SIG-M5 treated with dmso at 0.1 percent for 504 hours (cell line): ENCODE data around the gene FOSL1.
A peak's percentile ranks its signal among the peaks of the same experiment; 100 is the strongest.

Experiments used
- DNase-seq: peaks from one replicate; lab custom pipeline; 2025; ENCODE audit not compliant: unreplicated experiment; lab: John Stamatoyannopoulos, UW

FOSL1 gene

DNA sequence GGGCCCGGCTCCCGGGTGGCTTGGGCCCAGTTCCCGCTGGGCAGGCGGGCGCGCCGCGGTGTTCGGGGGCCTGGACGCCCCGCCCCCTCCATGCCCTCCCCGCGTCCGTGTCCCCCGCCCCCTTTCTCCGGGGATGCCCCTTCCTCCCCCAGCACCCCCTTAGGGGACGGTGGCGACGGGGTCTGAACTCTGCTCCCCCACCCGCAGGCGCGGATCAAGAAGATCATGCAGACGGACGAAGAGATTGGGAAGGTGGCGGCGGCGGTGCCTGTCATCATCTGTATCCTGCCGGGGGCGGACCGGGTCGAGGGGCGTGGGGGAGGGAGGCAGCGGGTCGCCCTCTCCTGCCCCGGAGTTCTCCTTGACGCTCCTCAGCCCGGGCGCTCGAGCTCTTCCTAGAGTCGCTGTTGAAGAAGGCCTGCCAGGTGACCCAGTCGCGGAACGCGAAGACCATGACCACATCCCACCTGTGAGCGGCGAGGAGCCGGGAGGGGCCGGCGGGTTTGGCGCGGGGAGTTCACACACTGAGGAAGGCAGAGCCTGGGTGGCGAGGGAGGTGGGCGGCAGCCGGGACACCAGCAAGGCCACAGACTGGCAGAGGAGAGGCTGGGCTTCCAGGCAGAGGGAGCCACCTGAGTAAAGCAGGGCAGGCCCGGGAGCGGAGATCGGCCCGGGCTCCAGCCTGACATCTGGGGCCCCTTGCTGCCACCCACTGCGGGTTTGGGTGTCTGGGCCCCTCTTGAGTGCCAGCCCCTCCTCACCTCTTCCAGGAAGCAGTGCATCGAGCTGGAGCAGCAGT lies 19.6 kb upstream of the FOSL1 start:
- DNase-seq = peak; percentile 15

DNA sequence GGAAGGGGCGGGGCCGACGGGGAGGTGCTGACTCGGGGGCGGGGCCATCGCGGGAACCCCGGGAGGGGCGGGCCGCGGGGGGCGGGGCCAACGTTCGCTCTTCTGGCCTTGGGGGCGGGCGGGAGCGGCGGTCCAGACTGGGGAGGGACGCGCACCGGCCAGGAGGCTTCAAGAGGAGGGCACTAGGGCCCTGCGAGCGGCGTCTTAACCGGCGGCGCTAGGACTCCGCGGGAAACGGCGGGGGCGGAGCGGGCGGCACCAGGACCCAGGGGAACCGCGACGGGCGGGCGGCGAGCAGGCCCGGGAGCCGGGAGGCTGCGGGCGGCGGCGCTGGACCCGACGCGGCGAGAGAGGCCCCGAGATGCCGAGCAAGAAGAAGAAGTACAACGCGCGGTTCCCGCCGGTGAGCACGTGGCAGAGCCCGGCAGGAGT lies 19.0 kb upstream of the FOSL1 start, which contains the start of gene DRAP1:
DRAP1 (plus strand) TSS at position 286 of the 432 bp plus-strand sequence; CDS start at position 362, 76 bp downstream.
- DNase-seq = peak; percentile 96

DNA sequence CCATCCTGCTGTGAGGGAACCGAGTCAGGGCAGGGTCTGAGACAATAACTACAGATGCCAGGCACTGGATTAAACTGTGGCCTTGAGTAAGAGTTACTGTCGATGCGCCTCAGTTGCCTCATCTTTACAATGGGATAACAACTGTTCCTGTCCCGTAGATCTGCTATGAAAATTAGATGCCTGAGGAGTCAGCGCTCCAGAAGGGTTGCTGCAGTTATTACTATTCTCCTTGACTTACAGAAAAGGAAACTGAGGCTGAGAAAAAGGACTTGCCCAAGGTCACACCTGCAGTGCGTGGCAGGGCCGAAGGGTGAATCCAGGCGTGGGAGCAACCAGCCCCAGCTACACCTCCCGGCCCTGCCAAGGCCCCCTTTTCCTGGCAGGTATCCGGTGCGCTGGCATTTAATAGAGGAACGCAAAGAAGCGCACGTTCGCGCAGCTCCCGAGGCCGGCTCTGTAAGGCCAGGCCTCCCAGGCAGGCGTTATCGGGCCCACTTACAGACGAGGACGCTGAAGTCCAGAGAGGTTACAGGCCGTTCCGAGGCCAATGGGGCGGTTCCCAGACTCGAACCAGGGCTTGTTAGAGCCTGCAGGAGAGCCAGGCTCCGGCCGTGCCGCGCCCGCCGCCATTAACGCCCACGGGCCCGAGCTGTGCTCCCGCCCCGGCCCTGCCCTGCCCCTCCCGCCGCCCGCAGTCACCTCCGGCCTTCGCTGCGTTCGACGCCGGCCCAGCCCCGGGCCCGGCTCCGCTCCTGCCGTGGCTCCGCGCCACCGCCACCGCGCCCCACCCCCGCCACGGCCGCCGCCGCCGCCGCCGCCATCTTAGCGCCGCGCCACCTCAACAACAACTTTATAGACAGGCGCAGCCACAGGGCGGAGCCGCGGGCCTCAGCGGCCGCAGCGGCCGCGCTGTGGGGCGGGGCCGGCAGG lies 18.3 kb upstream of the FOSL1 start, which contains the start of gene C11orf68:
C11orf68 (minus strand) TSS at position 852 of the 930 bp plus-strand sequence; CDS start at position 821, 31 bp downstream.
- DNase-seq = no peak

DNA sequence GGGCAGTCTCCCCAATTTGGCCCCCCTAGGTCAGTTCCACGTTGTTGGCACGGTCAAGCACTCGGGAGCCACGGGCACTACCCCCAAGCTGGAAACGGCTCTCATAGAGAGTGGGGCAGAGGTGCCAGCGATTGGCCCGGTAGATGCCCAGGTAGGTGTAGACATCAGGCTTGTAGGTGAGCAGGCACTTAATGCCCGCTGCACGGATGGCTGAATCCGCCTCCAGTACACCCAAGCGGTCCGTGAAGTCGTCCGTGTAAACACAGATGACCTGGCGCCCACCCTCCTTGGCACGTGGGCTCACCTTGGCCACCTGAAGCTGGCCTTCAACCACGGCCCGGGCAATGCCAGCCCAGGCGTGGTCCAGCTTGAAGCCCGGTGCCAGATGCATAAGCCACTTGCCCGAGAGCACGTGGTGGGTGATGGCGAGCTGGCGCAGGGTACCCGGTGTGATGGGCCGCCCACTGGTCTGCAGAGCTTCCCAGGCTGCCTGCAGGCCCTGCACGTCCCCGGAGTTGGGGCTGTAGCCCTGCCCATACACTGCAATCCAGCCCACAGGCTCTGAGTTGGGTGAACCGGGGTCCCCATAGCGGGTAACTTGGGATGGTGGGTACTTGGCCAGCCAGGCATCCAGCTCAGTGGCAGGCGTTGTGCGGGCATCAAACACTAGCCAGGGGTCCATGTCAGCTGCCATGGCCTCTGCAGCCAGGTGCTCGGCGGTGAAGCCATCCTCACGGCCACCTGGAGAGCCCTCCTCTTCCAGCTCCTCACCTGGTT lies 17.4 kb upstream of the FOSL1 start:
- DNase-seq = no peak

DNA sequence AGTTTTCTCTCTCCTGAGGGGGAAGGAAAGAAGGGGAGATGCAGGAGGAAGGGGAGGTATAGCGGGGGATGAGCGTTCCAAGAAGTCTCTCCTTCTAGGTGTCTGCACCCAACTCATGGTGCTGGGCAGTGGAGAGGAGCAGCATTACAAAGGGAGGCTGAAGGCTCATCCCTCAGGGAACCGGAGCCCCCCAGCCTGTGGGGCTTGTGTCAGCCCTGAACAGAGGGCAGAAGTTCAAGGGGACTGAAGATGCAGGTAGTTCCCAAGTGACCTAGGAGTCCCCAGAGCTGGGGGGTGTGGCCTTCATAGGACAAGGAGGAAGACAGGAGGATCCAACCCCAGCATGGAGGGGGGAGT lies 16.9 kb upstream of the FOSL1 start:
- DNase-seq = no peak

DNA sequence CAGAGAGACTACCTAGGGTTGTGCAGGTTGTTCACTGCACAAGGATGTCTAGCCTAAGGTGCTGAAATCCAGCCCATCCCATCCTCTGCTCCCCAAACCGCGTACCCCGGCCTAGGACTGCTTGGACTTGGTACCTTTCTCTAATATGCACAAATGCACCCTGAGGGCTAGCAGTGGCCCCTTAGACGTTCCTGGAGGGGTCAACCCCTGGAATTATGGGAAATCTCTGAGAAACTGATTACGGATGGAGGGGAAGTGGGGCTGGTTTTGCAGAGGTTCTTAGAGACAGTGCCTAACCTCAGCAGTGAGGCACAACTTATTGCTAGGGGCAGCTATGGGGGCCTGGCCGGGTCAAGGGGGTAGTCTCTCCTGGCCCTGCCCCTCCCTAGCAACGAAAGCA lies 16.2 kb upstream of the FOSL1 start:
- DNase-seq = no peak

DNA sequence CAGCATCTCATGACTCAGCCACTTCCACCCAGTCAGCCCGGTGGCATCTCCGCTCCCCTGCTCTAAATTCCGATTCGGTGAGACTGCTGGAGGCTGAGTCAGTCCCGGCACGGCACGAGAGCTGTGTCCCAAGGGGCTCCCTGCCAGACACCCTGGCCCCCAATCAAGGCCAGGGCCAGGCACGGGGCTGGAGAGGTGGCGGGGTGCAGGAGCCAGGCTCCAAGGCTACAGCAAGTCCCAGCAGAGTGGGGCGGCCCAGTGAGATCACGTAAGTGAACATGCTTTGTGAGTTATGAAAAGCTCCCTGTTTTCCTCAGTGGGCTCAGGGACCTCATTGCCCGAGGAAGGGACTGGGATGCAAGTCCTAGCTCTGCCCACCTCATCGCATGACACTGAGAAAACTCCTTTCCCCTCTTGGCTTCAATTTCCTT lies 15.6 kb upstream of the FOSL1 start:
- DNase-seq = peak; percentile 39

DNA sequence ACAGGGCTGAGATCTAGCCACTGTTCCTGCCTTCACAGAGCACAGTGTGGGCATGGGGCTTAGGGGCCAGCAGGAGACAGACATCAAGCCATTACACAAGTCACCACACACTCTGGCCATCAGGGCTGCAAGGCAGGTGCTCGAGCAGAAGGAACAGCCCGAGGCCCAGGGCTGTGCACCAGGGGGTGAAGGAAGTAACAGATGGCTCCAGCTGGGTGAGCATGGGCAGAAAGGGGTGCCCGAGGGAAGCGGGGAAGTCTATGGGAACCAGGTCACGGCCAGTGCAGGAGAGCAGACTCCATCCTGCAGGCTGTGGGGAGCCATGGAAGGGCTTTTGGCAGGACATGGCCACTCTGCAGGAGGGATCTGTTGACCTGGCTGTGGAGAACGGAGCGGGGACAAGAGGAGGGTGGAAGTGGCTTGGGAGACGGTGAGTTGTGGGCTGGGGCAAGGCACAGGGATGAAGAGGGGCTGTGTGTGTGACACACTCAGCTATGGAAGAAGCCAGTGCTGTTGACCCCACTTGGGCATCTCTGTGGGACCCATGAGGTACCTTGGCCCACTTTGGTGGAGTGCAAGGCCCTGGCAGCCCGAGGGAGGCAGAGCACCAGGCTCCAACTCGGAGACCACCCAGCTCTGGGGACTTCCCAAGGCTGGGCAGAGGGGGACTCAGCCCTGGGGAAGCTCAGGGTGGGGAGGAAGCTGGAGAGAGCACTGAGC lies 15.1 kb upstream of the FOSL1 start:
- DNase-seq = no peak

DNA sequence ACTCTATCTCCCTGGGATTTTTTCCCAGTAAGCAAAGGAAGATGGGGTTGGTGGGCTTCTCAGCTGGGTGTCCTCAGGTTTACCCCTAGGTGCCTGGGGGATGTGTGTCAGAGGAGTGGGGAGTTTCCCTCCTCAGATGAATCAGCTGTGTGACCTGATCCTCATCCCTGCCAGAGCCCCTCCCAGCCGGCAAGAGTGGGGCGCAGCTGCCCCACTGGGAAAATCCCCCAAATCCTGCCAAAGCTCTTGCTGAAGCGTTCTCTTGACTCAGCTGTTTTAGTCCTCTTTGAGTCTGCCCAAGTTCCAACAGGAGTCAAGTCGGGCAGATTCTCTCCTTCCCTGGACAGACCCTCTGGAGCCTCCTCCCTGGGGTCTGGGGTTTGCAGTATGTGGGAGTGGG lies 12.7 kb upstream of the FOSL1 start:
- DNase-seq = no peak

DNA sequence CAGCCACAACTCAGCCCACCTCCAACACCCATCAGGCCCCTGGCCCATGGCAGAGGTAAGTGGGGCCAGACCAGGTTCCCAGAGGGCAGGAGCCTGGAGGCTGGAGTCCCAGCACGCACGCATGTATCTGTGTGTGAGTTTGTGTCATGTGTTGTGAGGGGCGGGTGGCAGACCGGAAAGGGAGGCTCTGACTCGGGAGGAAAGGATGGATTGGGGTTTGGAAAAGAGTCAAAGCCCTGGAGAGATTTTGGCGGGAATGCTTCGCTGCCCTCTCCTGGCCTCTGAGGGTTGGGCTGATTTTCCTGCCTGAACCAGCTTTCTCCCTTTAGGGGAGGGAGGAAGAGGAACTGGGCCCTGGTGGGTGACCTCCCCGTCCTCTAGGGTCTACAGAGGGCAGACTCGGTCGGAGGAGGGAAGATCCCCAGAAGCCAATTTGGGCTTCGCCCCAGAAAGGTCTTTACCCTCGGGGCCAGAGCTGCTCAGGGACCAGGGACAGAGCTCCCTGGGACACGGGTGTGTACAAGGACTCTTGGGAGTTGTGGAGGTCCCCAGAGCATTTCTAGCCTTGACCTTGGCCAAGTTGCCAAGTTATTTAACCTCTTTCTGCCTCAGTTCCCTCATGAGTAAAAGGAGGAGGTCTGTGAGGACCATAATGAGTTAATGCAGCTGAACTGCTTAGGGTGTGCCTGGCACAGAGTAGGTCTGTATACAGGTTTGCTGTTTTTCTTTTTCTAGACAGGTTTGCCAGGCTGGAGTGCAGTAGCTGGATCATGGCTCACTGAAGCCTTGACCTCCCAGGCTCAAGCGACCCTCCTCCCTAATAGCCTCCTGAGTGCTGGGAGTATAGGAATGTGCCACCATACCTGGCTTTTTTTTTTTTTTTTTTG lies 11.7 kb upstream of the FOSL1 start:
- DNase-seq = no peak

DNA sequence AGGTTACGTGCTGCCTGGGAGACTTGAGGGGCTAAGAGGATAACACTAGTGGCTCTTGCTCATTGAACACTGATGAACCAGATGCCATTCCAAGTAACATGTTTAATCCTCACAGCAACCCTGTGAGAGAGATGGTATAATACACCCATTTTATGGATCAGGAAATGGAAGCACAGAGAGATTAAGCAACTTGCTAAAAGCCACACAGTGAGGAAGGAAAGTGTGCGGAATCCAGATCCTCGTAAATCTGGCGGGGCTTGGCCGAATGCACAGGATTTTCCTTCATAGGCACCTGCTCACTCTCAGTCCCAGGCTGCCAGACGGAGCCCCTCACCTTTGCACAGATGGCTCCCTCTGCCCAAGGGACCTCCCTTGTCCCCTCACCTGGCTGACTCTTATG lies 7.7 kb upstream of the FOSL1 start:
- DNase-seq = no peak

DNA sequence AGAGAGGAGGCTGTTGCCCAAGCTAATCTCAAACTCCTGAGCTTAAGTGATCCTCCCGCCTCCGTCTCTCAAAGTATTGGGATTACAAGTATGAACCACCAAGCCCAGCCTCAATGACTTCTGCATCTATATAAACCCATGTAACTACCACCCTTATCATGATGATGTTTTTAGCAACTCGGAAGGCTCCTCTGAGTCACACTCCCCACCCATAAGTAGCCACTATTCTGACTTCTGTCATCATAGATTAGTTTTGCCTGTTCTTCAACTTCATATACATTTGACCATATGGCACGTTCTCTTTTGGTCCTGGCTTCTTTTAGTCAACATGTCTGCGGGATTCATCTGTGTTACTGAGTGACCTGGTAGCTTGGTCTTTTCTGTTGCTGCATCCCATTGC lies 6.4 kb upstream of the FOSL1 start:
- DNase-seq = no peak

DNA sequence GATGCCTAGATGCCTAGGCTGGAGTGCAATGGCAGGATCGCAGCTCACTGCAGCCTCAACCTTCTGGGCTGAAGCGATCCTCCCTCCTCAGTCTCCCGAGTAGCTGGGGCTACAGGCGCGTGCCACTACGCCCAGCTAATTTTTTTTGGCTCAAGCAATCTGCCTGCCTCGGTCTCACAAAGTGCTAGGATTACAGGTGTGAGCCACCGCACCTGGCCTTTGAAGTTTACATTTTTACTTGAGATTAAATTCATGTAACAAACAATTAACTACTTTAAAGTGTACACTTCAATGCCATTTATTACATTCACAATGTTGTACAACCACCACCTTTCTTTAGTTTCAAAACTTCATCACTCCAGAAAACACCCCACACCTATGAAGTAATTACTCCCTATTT lies 3.5 kb upstream of the FOSL1 start:
- DNase-seq = no peak

DNA sequence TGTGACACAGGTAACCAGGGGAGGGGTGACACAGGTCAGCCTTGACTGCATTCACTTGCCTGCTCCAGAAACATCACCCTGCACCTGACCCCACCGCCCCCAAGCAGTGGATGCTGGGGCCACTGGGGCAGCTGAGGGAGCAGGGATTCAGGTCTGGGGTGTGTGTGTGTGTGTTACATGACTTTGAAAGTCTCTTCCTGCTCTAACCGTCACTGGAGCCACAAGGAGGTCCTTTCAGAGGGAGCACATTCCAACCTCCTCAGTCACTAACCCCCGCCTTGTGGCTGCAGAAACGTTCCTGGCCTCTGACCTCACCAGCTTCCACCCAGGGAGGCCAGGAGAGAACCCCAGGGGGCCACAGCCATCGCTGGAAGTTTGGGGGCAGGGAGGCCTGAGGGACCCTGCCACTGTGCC lies 2.9 kb upstream of the FOSL1 start:
- no peak for DNase-seq

DNA sequence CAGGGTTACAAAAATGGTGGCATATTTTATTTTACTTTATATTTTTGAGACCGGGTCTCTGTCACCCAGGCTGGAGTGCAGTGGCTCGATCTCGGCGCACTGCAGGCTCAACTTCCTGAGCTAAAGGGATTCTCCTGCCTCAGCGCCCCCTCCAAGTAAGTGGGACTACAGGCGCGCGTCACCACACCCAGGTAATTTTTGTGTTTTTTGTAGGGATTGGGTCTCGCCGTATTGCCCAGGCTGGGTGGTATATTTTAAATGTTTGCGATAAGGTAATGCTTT lies 652 bp upstream of the FOSL1 start:
- no peak for DNase-seq

DNA sequence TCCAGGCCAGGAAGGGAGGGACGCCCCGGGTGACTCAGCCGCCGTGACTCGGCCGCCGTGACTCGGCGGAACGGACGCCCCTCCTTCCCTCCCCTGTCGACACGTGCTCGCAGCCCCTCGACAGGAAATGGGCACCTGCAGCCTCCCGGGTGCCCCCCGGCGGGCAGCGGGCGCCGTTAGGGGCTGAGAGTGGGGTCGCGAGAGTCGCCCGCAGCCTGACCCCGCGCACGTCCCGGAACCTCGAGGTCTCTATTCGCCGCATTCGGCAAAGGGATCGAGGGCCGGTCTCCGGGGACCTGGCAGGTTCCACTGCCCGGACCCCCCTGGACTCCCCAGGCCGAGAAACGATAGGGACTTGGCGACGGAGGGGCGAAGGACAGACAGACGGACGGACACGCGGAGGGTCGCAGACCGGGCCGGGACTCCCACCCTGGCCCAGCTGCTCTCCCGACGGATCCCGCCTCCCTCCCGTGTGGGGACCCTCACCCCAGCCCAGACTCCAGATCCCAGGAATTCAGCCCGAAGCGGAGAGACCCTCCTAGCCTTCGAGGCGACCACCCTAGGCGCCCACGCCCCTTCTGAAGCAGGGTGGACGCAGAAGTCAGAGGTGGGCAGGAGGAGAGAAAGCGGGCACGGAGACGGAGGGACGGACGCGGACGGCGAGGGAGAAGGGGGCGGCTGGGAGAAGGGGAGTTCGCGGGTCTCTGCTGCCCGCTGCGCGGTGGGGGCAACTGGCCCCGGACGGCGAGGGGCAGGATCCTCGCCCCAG lies 648 bp downstream of the FOSL1 start:
- DNase-seq = peak; percentile 74

DNA sequence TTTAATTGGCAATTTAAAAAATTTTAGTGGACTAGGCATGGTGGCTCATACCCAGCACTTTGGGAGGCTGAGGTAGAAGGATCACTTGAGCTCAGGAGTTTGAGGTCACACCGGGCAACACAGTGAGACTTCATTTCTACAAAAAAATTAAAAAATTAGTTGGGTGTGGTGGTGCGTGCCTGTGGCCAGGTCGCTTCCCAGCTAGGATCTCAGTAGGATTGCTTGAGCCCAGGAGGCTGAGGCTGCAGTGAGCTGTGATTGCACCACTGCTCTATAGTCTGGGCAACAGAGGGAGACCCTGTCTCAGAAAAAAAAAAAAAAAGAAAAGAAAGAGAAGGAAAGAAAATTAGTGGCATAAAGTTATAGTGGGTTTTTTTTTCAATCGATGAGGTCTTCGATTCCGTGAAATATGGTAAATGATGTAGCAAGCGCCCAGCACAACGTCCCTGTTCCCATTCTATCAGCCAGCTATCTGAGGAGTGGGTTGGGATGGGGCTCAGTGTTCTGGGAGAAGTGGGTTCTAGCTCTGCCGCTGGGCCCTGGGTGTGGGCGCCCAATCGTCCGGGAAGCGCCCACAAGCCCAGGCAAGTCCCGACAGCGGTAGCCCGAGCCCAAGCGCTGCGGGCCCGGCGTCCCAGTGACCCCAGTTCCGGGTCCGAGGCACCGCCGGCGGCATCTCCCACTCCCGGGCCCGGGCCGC lies 1.4 kb downstream of the FOSL1 start:
- no peak for DNase-seq

DNA sequence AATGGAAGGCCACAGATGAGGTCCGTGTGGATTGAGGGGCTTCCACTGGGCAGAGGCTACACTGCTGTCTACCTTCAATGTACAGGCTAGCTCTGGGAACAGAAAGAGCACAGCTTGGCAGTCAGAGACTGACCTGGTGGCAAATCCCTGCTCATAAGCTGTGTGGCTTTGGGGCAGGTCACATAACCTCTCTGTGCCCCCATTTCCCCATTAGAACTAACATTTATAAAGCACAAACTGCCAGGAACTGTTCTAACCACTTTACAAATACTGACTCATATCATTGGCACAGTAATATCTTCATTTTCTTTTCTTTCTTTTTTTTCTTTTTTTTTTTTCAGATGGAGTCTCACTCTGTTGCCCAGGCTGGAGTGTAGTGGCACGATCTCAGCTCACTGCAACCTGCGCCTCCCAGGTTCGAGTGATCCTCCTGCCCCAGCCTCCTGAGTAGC lies 3.1 kb downstream of the FOSL1 start:
- DNase-seq = no peak
